Stimulated activated naive CD8-positive, alpha-beta T cell treated with anti-CD3 and anti-CD28 coated beads, Interleukin-15, Interleukin-2, amounts not matched to agents 100 ng/mL and 50 ng/mL, for 24 hours (primary cell): ENCODE data around the gene CEP295NL.
"Not testable (repeated sequence)": the region's sequence is repeated elsewhere in the genome, so short reads cannot be mapped to it uniquely, and the experiment has no call there.

Experiments used
- H3K27ac Mint-ChIP-seq: one replicate; pipeline ENCODE4 v1.8.0; 2021; ENCODE audit warnings: mild to moderate bottlenecking, mixed read lengths
- H3K27me3 Mint-ChIP-seq: one replicate; pipeline ENCODE4 v1.8.0; 2021; ENCODE audit warnings: mixed read lengths
- H3K36me3 Mint-ChIP-seq: one replicate; pipeline ENCODE4 v1.8.0; 2021; ENCODE audit warnings: low read depth, mixed read lengths
- H3K4me1 Mint-ChIP-seq: one replicate; pipeline ENCODE4 v1.8.0; 2021; ENCODE audit warnings: low read depth, mixed read lengths
- H3K4me3 Mint-ChIP-seq: one replicate; pipeline ENCODE4 v1.8.0; 2021; ENCODE audit warnings: mild to moderate bottlenecking, mixed read lengths
- H3K9me3 Mint-ChIP-seq: one replicate; pipeline ENCODE4 v1.8.0; 2021; ENCODE audit warnings: mixed read lengths

CEP295NL gene

DNA sequence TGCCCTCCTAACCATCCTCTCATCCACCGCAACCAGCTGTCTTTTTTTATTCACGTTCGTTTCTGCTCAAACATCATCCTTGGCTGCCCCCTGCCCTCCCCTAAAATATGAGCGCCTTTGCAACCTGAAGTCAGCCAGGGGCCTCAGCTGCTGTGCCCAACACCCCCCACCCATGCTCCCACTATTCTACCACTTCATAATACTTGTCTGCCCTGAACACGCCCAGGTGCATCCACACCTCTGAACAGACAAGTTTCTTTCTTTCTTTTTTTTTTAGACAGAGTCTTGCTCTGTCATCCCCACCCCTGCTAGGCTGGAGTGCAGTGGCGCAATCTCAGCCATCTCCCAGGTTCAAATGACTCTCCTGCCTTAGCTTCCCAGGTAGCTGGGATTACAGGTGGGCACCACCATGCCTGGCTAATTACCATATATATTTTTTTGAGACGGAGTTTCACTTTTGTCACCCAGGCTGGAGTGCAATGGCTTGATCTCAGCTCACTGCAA, 26.9 kb downstream of the CEP295NL start:
- Mint-ChIP-seq H3K27me3 (no peaks in the 10 kb centered on the region), H3K36me3 (no peaks in the 10 kb centered on the region)

DNA sequence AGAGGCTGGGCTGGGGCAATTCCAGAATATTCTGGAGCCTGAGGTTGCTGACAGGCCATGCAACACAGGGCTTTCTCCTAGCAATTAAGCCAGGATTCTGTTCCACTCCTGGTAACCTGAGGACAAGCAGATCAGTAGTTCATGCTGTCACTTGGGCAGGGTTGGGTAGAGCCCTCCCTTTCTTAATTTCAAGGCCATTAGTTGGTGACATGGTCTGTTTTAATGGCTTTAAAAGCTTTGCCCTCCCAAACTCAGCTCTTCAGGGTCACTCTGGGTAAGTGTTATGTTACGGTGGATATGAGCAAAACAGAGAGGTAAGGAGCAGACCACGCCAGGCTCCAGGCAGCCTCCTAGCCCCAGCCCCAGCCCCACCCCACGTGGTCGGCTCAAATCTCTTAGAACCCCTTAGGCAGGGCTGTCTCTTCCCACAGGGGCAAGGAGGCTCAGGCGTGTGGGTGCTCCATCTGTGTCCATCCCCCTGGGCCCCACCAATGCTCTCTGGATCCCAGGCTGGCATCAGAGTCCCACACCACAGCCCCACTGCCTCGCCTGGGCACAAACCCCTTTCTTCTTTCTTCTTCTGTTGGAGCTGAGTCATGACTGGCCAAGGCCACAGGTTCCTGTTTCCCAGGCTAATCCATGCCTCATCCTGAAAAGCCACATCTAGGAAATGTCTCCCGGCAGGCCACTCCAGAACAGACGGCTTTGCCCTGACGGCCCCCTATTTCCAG, 27.5 kb downstream of the CEP295NL start:
- no peaks in the 10 kb centered on the region for H3K27me3 Mint-ChIP-seq
- no peak overlapping the region for H3K27ac Mint-ChIP-seq
- no peaks in the 10 kb centered on the region for H3K36me3 Mint-ChIP-seq
- peaks cover 20% of the 10 kb centered on the region for H3K4me1 Mint-ChIP-seq
- no peak overlapping the region for H3K4me3 Mint-ChIP-seq
- H3K9me3 Mint-ChIP-seq: no peaks in the 10 kb centered on the region

More for the DNA sequence above, 26.9 kb downstream of the CEP295NL start:
- H3K9me3 Mint-ChIP-seq: no peaks in the 10 kb centered on the region
- H3K4me1 Mint-ChIP-seq: peaks cover 20% of the 10 kb centered on the region
- H3K4me3 Mint-ChIP-seq: no peak overlapping the region
- H3K27ac Mint-ChIP-seq: no peak overlapping the region

DNA sequence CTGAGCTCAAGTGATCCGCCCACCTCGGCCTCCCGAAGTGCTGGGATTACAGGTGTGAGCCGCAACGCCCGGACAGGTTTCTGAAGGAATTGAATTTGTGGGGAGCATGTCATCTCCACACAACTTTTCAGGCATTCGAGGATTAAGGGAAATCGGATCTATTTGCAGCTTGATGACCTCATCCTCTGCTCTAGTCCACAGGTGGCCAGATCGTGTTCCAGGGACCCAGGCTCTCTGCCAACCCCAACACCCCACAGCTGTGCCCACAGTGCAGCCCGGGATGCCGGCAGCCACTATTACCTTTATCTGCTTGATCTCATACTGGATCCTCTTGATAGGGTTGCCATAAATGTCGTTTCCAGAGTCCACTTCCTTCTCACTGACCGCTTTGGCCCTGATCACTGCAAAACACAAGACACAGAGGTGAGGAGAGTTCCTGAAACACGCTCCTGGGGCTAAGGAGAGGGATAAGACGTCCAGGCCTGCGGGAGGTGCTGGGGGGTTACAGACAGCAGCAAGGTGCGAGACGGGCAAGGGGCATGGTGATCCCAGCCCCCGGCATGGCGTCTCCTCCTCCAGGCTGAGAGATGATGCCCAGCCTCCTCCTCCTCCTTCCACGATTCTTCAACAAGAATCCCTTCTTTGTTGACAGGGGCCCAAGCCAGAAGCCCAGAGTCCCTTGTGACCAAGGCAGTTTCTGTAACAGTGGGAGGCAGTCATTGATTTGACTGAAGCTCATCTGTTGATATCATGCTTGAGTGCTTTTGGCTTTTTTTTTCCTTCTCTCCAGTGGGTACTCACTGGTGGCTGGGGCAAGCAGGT, 29.3 kb downstream of the CEP295NL start:
- Mint-ChIP-seq H3K9me3 (no peaks in the 10 kb centered on the region), H3K36me3 (no peaks in the 10 kb centered on the region), H3K27me3 (no peaks in the 10 kb centered on the region), H3K4me3 (no peak overlapping the region), H3K4me1 (peaks cover 4% of the 10 kb centered on the region), H3K27ac (no peak overlapping the region)

DNA sequence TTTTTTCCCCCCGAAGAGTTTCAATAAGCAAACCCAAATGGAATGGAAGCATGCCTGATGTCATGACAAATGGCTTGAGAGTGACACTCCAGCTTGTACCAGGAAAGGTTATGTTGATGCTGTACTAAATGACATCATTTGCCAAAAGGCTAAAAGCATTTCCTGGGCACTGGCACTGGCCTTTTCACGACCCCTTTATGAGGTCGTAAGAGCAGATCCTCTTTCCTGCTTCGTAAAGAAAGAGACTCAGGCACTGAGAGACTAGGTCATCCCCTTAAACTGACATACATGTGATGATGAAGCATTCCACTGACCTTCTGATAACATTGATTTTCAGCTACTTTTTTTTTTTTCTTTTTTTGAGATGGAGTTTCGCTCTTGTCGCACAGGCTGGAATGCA, 30.5 kb downstream of the CEP295NL start:
- Mint-ChIP-seq H3K4me1 (no peaks in the 10 kb centered on the region), H3K27me3 (no peaks in the 10 kb centered on the region), H3K9me3 (no peaks in the 10 kb centered on the region), H3K4me3 (no peak overlapping the region), H3K27ac (no peak overlapping the region), H3K36me3 (no peaks in the 10 kb centered on the region)

DNA sequence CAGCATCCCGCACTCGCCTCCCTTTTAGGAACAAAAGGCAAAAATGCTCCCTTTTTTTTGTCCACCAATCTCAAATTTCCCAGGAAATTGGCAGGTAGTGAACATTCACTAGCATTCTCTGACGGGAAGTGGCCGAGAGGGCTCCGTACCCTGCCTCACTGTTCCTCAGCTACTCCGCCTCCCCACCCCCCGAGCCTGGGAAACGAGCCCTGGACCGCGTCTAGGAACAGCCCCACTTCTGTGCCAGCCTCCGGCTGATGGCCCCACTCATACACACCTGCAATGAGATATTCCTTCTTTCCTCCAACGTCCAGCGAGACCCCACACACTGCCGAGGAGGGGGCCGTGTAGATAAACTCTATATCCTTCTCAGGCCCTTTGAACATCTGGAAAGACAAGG, 32.4 kb downstream of the CEP295NL start:
- no peaks in the 10 kb centered on the region for H3K4me1 Mint-ChIP-seq
- no peak overlapping the region for H3K27ac Mint-ChIP-seq
- no peaks in the 10 kb centered on the region for H3K27me3 Mint-ChIP-seq
- no peaks in the 10 kb centered on the region for H3K9me3 Mint-ChIP-seq
- no peak overlapping the region for H3K4me3 Mint-ChIP-seq
- no peaks in the 10 kb centered on the region for H3K36me3 Mint-ChIP-seq

DNA sequence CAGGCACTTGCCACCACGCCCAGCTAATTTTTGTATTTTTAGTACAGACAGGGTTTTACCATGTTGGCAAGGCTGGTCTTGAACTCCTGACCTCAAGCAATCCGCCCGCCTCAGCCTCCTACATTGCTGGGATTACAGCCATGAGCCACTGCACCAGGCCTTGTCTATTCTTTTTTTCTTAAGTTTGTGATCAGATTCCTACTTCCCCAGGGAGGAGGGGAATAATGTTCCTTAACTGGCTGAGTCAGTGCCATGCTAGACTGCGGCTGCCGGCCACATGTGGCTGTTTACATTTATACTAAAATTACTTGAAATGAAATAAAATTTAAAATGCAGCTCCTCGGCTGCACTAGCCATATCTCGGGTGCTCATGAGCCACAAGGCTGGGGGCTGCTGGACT, 34.6 kb downstream of the CEP295NL start:
- Mint-ChIP-seq H3K4me3 (no peak overlapping the region), H3K4me1 (no peaks in the 10 kb centered on the region), H3K27ac (no peak overlapping the region), H3K36me3 (no peaks in the 10 kb centered on the region), H3K9me3 (no peaks in the 10 kb centered on the region), H3K27me3 (no peaks in the 10 kb centered on the region)

DNA sequence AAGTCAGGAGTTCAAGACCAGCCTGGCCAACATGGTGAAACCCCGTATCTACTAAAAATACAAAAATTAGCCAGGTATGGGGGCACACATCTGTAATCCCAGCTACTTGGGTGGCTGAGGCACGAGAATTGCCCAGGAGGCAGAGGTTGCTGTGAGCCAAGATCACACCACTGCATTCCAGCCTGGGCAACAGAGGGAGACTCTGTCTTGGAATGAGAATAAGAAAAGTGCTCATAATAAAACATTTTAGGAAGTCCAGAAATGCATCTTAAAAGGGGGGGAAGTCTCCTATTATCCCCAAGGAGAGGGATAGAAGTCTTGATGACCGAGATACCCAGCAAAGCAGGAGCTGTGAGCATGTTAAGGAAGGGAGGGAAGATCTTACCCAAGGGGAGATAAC, 36.0 kb downstream of the CEP295NL start:
- not testable (repeated sequence) for H3K4me1 Mint-ChIP-seq, H3K4me3 Mint-ChIP-seq, H3K27me3 Mint-ChIP-seq, H3K36me3 Mint-ChIP-seq, H3K9me3 Mint-ChIP-seq, H3K27ac Mint-ChIP-seq

DNA sequence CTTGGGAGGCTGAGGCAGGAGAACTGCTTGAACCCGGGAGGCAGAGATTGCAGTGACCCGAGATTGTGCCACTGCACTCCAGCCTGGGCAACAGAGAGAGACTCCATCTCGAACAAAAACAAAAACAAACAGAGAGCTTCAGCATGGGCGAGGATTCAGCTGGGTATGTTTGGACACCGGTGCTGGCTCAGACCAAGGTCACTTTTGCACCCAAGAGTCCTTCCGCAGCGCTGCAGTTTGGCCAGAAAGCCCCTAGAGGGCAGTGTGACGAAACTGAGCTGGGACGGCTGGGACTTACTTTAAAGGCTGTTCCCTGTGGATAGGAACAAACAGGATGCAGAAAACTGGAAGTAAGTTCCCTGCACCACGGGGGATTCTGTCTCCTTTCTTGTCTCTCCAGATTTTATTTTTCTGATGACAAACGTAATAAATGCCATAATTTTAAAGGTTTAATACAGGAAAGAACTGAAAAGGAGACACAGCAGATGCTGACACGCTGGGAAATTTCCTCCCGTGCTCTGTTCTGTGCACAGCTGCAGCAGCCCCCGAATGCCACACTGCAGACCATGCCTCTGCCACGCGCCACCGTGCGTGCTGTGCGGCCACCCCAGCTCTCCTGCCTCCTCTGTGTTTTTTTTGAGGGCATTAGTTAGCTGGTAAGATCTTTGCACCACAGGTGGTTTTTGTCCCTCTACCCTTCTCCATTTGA, 37.2 kb downstream of the CEP295NL start:
- Mint-ChIP-seq H3K27ac (no peak overlapping the region), H3K4me1 (no peaks in the 10 kb centered on the region), H3K4me3 (no peak overlapping the region), H3K36me3 (no peaks in the 10 kb centered on the region), H3K27me3 (no peaks in the 10 kb centered on the region), H3K9me3 (no peaks in the 10 kb centered on the region)

DNA sequence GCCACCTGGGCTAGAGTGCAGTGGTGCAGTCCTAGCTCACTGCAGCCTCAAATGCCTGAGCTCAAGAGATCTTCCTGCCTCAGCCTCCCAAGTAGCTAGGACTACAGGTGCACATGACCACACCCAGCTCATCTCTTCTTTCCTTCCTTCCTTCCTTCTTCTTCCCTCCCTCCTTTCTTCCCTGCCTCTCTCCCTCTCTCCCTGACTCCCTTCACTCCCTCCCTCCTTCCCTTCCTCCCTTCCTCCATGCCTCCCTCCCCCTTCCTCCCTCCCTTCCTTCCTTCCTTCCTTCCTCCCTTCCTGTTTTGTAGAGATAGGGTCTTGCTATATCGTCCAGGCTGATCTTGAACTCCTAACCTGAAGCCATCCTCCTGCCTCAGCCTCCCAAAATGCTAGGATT, 38.9 kb downstream of the CEP295NL start:
- H3K36me3 Mint-ChIP-seq: no peaks in the 10 kb centered on the region
- no peak overlapping the region for H3K4me3 Mint-ChIP-seq
- H3K9me3 Mint-ChIP-seq: no peaks in the 10 kb centered on the region
- no peaks in the 10 kb centered on the region for H3K4me1 Mint-ChIP-seq
- no peak overlapping the region for H3K27ac Mint-ChIP-seq
- no peaks in the 10 kb centered on the region for H3K27me3 Mint-ChIP-seq

DNA sequence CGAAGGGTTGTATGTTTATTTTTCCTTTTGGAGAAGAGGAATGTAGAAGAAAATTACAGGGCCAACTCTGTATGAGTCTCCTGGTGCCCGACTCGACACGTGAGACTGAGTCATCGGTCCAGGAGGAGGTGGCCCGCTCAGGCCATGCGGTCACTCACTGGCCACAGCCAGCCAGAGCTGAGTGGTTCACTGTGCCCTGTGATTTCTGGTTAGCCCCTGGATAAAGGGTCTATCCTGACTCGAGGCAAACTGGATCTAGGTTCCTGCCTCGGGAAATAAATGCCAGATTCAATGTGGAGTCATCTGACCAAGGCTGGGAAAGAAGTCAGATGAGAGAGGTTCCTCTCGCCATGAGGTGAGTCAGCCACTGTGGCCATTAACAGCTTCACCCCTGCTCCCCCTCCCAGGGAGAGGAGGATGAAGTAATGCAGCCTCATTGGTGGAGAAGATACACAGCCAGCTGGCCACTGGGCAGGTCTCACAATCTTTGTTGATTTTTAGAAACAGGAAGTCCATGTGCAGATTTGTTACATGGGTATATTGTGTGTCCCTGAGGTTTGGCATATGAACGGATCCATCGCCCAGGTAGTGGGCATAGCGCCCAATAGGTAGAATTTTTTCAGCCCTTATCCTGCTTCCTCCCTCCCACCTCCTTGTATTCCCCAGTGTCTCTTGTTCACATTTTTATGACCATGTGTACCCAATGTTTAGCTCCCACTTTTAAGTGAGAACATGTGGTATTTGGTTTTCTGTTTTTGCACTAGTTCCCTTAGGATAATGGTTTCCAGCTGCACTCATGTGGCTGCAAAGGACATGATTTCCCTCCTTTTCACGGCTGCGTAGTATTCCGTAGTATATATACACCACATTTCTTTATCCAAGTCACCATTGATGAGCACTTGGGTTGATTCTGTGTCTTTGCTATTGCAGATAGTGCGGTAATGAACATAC, 40.7 kb downstream of the CEP295NL start:
- H3K4me1 Mint-ChIP-seq: no peaks in the 10 kb centered on the region
- H3K9me3 Mint-ChIP-seq: no peaks in the 10 kb centered on the region
- H3K27ac Mint-ChIP-seq: no peak overlapping the region
- no peaks in the 10 kb centered on the region for H3K36me3 Mint-ChIP-seq
- H3K4me3 Mint-ChIP-seq: no peak overlapping the region
- no peaks in the 10 kb centered on the region for H3K27me3 Mint-ChIP-seq

DNA sequence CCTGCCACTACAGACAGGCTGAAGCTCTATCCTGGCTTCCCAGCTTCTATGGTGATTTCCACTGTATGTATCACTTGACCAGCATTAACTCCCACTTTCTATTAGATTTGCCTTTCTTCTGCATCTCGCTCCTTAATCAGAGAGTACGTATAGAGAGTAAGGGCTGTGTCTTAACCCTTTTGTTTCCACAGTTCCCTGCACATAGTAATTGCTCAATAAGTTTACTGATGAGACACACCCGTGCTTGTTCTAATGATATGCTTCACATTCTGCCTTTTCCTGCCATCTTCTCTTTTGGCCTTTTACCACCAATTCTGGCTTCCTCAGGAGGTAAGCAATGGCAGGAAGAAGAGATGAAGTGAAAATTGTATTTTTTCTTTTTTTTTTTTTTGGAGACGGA, 41.8 kb downstream of the CEP295NL start:
- H3K9me3 Mint-ChIP-seq: no peaks in the 10 kb centered on the region

DNA sequence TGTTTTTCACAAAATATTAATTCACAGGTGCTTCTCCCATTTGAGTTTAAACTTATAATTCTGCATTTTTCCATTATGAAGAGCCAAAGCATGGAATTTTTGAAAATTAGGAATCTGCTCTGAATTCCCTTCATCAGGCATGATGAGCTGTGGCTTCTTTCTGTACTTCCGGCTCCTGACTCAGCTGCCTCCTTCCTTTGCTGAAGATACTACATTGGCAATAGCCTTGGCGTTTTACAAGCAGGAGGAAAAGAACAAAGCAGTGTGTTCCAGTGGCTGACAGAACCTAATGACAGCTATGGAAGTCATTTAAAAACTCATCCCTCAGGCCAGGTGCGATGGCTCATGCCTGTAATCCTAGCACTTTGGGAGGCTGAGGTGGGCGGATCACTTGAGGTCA, 44.0 kb downstream of the CEP295NL start:
- Mint-ChIP-seq H3K9me3 (no peaks in the 10 kb centered on the region), H3K4me3 (no peak overlapping the region), H3K4me1 (no peaks in the 10 kb centered on the region), H3K27ac (no peak overlapping the region), H3K27me3 (no peaks in the 10 kb centered on the region), H3K36me3 (no peaks in the 10 kb centered on the region)

More for the DNA sequence above, 41.8 kb downstream of the CEP295NL start:
- no peaks in the 10 kb centered on the region for H3K4me1 Mint-ChIP-seq
- H3K27me3 Mint-ChIP-seq: no peaks in the 10 kb centered on the region
- H3K36me3 Mint-ChIP-seq: no peaks in the 10 kb centered on the region
- no peak overlapping the region for H3K4me3 Mint-ChIP-seq
- no peak overlapping the region for H3K27ac Mint-ChIP-seq

DNA sequence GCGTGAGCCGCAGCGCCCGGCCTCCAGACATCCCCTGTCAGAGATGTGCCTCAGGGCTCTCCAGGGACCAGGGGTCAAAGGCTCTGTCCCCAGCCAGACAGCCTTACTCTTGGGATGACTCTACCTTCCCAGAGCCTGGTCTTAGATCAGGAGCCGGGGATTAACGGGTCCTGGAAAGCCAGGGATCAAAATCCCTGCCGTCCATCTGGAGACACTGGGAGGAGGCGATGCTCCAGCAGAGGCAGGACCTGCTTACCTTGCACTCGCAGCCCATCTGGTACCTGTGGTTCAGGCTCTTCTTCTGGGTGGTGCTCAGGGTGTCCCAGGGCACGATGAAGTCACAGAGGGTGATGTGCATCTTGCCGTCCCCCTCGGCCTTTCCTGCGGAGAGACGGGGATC, 45.7 kb downstream of the CEP295NL start:
- Mint-ChIP-seq H3K36me3 (no peaks in the 10 kb centered on the region), H3K4me3 (no peak overlapping the region), H3K4me1 (no peaks in the 10 kb centered on the region), H3K9me3 (no peaks in the 10 kb centered on the region), H3K27ac (no peak overlapping the region), H3K27me3 (no peaks in the 10 kb centered on the region)

DNA sequence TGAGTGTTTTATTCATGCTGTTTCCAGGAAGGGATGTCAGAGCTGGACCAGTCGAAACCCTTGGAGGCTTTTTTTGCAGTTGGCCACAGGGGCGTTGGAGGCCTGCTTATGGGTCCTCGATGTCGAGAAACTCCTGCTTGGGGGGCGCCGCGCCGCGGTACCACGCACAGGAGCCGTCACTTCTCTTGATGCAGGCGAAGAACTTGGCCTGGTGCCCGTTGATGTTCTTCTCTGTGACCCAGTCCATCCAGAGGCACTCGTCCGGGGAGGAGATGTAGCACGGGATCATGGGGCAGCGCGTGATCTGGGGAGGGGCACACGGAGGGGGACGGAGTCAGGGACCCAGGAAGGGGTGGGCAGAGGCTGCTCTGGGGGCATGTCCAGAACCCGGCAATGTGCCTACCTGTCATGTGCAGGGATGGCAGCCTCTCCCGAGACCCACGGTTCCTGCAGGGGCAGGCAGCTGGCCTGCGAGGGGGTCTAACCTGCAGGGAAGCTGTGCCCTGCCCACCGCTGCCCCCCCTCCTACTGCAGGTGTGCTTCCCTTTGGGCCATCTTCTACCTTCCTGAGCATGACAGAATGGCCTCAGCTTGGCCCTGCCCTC, 47.3 kb downstream of the CEP295NL start:
- no peaks in the 10 kb centered on the region for H3K36me3 Mint-ChIP-seq
- H3K27ac Mint-ChIP-seq: no peak overlapping the region
- H3K4me3 Mint-ChIP-seq: no peak overlapping the region
- no peaks in the 10 kb centered on the region for H3K27me3 Mint-ChIP-seq
- H3K4me1 Mint-ChIP-seq: no peaks in the 10 kb centered on the region
- H3K9me3 Mint-ChIP-seq: no peaks in the 10 kb centered on the region
